SK-N-DZ (cell line): ENCODE data around the gene SFN.
A peak's percentile ranks its signal among the peaks of the same experiment; 100 is the strongest.
"Not testable (repeated sequence)": the region's sequence is repeated elsewhere in the genome, so short reads cannot be mapped to it uniquely, and the experiment has no call there.

Experiments used
- DNase-seq: peaks from one replicate; pipeline ENCODE4 v3.0.0-alpha.2; 2015; ENCODE audit warnings: low spot score

SFN gene

GRCh38 chr1:26839339-26839722, 23.6 kb upstream of the SFN start:
- no peak for DNase-seq

- no peak for DNase-seq
These were observed 23.2 kb upstream of the SFN start for GRCh38 chr1:26839779-26840178.

GRCh38 chr1:26844424-26845196, 18.3 kb upstream of the SFN start:
- DNase-seq, result no peak

- not testable (repeated sequence) for DNase-seq
These were observed 15.1 kb upstream of the SFN start for GRCh38 chr1:26847826-26848225.

- DNase-seq, result no peak
These were observed 14.4 kb upstream of the SFN start for GRCh38 chr1:26848499-26848898.

- DNase-seq, result no peak
These were observed 13.8 kb upstream of the SFN start for GRCh38 chr1:26848941-26849774.

- DNase-seq, result no peak
These were observed 11.8 kb upstream of the SFN start for GRCh38 chr1:26851106-26851684.

GRCh38 chr1:26852701-26853100, 10.2 kb upstream of the SFN start:
- no peak for DNase-seq

GRCh38 chr1:26853156-26853555, 9.8 kb upstream of the SFN start:
- peak; percentile 63 for DNase-seq

GRCh38 chr1:26853600-26853999, 9.3 kb upstream of the SFN start:
- DNase-seq, result no peak

- DNase-seq, result no peak
These were observed 8.0 kb upstream of the SFN start for GRCh38 chr1:26854906-26855305.

GRCh38 chr1:26855636-26856035, 7.3 kb upstream of the SFN start:
- DNase-seq, result no peak

- DNase-seq, result no peak
These were observed 6.8 kb upstream of the SFN start for GRCh38 chr1:26856181-26856580.

GRCh38 chr1:26856604-26857469, 6.1 kb upstream of the SFN start:
- DNase-seq, result no peak

GRCh38 chr1:26857473-26858060, 5.4 kb upstream of the SFN start:
- DNase-seq, result no peak

- DNase-seq, result no peak
These were observed 4.8 kb upstream of the SFN start for GRCh38 chr1:26858160-26858559.

GRCh38 chr1:26858891-26859640, 3.9 kb upstream of the SFN start:
- no peak for DNase-seq

GRCh38 chr1:26861286-26861701, 1.7 kb upstream of the SFN start:
- no peak for DNase-seq

GRCh38 chr1:26861889-26862378, 1.0 kb upstream of the SFN start:
- no peak for DNase-seq

GRCh38 chr1:26863685-26864077, 732 bp downstream of the SFN start:
- DNase-seq, result no peak
